HG03039 (cell line): ENCODE data around the gene TRIM2.

Source experiments
- ATAC-seq: cut with Tn5 transposase; IDR thresholded peaks from one replicate; pipeline ENCODE4 v1.9.1; 2021; ENCODE audit warnings: mild to moderate bottlenecking, moderate library complexity; ENCODE audit not compliant: unreplicated experiment

TRIM2 gene

DNA sequence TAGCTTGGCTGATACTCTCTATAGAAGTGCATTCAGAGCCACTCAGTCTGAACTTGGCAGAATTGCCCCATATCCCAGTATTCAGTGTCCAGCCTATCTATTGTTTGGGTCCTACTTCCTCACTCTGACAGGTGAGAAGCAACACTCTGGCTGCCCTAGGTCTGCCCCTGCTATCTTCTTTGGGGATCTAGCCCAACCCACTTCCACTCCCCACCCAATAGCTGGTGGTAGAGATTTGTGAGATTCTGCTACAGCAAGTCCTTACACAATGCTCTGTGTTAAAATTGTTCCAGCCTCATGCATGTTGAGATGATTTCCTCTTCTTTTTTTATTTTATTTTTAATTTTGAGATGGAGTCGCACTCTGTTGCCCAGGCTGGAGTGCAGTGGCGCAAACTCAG, 67.6 kb downstream of the TRIM2 start:
- no peak for ATAC-seq

DNA sequence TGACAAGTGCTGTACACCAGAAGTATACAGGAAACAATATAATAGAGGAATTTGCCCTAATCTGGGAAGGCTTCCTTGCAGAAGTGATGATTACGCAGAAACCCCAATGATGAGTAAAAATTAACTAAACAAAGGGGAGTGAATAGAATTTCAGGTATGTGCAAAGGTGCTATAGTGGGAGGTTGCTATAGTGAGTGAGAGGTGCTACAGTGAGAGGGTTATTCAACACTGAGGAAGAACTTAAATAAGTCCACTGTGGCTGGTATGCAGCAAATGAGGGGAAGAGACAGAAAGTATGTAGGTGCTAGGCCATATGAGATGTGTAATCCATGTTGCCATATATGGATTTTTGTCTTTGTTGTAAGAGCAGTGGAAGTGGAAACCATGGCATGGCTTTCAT, 69.5 kb downstream of the TRIM2 start:
- no peak for ATAC-seq

DNA sequence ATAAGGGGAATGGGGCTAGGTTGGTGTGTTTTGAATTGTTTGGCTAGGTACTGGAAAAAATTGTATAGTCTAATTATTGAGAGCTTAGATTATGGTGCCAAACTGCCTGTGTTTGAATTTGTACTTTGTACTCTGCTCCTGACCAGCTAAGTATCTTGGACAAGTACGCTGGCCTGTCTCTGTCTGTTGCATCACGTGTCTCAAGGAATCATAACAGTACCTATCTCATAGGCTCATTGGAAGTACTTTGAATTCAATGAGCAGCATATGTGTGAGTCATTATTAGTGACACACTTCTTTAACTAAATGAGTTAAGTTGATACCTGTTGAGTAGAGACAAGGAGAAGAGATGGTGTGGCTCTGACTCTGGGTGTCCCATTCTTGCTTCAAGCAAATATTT, 70.7 kb downstream of the TRIM2 start:
- no peak for ATAC-seq

DNA sequence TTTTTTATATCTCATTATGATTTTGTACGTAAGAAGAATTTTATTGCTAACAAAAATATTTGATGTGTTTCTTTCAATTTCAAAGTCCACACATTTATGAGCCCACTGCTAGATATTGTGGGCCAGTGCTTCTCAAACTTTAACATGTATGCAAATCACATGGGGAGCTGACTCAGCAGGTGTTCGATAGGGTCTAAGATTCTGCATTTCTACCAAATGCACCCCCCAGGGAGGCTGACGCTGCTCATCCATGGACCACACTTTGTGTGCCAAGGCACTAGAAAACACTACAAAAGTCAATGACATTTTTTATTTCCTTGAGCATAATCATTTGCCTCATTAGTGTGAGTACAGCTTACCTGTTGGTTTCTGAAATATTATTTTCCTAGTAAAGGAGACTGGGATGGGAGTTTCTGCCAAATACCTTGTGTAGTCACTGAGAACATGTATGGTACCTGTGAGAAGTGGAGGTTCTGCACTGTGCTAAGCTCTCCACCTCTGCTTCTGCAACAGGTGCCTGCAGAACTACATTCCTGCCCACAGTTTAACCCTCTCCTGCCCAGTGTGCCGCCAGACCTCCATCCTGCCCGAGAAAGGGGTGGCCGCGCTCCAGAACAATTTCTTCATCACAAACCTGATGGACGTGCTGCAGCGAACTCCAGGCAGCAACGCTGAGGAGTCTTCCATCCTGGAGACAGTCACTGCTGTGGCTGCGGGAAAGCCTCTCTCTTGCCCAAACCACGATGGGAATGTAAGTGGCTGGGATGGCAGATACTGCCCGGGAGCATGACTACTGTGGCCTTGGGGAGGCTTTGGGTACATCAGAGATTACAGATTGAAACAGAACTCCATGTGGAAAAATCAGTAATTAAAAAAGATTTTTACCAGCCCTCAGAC, 71.4 kb downstream of the TRIM2 start:
- ATAC-seq, result no peak

DNA sequence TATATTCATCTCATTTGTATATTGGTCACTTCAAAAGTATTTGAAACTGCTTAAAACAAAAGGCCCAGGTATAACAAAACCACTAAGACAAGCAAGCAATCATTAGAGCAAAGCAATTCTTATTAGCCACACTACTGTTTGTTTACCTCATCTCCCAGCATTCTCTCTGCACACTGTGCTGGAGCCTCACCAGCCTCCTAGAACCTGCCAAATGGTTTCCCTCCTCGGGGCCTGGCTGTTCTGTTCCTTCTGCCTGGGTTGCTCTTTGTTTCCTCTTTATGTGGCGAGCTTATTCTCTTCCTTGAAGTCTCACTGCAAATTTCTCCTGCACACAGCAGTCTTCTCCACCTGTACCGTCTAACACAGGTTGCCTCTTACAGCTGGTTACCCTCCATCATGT, 72.7 kb downstream of the TRIM2 start:
- ATAC-seq, result no peak

DNA sequence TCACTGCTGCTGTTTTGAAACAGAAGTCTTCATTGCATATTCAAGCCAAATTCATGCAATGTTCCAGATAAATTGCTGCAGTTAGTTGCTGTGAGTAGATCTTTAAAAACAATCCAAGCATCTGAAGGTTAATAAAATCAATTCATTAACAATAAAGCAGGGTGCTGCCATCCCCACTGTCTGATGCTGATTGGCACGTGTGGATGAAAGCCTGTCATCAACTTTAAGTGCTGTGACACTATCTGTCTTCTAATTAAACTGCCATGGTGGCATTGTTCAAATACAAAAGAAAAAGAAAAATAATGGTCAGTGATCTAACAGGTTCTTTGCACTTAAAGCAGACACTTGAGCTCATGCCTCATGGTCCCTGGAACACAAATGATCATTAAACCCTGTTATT, 77.2 kb downstream of the TRIM2 start:
- no peak for ATAC-seq

DNA sequence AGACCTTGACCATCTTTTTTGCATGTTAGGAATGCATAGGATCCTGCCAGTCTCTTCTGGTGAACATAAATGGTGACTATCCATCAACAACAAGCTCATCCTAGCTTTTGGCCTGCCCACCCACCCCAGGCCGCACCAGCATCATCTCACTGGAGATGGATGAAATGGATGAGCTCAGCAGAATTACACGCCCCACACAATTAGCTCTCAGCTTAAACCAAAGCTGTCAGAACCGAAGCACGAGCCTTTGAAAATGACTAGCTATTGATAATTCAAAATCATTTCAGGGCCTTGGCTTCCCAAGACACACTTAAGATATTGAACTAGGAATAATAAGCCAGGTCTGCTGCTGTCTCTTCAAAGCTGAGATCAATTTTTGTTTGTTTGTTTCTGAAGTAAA, 77.8 kb downstream of the TRIM2 start:
- ATAC-seq, result no peak

DNA sequence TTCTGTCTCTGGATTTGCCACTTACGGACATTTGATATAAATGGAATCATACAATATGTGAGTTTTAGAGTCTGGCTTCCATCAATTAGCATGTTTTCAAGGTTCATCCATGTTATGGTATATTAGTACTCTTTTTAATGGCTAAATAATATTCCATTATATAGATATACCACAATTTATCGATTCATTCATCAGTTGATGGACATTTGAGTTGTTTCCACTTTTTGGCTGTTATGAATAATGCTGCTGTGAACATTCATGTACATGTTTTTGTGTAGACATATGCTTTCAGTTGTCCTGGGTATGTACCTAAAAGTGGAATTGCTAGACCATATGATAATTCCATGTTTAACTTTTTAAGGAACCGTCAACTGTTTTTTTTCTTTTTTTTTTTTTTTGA, 79.0 kb downstream of the TRIM2 start:
- no peak for ATAC-seq

DNA sequence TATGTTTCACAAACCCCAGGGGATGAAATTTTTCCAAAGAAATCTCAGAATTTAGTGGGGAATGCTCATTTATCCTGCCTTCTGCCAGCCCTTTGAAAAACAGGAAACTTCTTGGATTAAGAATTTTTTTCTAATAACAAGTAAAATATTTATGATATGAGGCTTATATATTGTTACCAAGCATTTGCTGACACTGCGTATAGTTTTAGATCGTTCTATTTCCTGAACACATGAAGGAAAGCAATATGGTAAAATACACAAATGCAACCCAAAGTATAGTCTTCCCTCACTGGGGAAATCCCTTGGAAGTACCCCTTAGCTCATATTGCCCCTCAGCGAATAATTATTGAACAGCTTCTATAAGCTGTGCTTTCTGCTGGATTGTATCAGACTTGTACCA, 85.9 kb downstream of the TRIM2 start:
- no peak for ATAC-seq

DNA sequence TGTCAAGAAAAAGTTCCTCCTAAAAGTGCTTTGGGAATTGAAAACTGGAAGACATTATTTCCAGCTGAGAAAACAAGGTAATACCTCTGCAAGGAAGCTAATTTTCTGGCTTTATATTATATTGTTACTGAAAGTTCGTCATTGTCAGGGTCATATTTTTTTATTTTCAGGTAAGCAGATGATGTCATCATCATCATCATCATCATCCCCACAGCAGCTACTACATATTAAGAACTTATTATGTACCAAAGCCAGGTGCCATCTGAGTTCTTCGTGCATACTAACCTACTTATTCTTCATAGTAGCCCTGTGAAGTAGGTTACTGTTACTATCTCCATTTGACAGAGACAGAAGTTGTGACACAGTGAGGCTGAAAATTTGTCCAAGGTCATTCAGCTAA, 87.3 kb downstream of the TRIM2 start:
- ATAC-seq, result no peak

DNA sequence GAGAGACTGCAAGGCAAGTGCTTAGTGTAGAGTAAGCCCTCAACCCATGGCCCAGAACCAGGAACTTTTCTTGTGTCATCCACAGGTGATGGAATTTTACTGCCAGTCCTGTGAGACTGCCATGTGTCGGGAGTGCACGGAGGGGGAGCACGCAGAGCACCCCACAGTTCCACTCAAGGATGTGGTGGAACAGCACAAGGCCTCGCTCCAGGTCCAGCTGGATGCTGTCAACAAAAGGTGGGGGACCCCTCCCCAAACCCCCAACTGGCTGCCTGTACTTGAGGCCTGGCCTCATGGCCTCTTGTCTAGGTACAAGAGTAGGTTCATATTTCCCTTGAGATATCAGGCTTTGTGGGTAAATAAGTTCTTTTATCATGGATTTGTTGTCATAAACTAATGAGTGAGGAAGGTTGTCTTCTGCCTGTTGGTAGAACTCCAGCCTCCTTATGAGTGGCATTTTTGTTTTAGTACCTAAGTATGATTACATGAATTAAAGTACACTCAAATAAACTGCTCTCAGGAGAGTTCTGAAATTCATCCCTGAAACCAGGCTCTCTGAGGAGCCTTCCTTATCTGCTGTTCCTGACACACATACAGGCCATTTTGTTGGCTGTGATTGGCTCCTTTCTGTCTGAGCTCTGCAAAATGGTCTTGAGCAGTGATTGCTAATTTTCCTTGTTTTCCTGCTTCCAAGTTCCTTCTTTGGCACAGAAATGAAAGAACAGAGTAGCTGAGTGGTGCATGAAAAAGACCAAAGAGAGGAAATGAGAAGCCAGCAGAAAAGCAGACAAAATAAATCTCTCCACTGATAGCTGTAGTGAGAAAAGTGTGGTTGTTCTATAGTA, 88.9 kb downstream of the TRIM2 start:
- no peak for ATAC-seq

DNA sequence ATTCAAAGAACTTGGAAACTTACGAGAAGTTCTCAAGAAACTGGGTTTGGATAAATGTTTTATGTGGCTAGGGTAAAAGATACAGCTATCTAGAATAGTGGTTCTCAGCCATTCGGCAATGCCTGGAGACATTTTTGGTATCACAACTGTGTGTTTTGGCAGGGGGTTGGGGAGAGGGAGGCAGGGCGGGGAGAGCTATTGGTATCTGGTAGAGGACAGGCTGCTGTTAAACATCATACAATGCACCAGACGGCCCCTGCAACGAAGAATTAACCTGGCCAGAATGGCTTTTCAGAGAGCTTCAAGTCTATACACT, 89.5 kb downstream of the TRIM2 start:
- ATAC-seq, result no peak

DNA sequence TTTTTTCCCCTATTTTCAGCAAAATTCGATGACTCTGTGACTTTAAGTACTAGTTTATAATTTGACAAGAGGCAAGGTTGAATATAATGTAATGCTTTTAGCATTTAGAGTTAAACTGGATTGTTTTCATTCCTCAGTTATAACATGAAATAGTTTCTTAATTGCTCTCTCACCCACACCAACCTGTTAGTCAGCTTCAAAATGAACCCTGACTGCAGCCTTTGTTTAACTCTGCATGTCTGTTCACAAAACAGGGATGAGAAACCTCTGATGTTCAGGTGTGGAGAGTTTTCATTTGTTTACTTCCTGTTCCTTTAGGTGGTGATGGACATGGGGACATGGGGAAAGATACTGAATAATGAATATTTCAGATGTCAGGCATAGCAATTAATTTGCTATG, 90.4 kb downstream of the TRIM2 start:
- no peak for ATAC-seq

DNA sequence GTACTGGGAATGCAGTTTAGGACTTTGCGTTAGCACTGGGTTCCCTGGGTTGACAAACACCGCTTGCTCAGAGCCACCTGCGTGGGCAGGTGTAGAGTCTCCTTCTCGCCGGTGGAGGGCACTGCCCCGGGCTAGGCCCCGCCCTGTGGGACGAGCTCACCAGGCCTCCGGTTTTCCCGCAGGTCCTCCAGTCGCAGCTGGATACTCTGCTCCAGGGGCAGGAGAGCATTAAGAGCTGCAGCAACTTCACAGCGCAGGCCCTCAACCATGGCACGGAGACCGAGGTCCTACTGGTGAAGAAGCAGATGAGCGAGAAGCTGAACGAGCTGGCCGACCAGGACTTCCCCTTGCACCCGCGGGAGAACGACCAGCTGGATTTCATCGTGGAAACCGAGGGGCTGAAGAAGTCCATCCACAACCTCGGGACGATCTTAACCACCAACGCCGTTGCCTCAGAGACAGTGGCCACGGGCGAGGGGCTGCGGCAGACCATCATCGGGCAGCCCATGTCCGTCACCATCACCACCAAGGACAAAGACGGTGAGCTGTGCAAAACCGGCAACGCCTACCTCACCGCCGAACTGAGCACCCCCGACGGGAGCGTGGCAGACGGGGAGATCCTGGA, 91.0 kb downstream of the TRIM2 start:
- no peak for ATAC-seq

DNA sequence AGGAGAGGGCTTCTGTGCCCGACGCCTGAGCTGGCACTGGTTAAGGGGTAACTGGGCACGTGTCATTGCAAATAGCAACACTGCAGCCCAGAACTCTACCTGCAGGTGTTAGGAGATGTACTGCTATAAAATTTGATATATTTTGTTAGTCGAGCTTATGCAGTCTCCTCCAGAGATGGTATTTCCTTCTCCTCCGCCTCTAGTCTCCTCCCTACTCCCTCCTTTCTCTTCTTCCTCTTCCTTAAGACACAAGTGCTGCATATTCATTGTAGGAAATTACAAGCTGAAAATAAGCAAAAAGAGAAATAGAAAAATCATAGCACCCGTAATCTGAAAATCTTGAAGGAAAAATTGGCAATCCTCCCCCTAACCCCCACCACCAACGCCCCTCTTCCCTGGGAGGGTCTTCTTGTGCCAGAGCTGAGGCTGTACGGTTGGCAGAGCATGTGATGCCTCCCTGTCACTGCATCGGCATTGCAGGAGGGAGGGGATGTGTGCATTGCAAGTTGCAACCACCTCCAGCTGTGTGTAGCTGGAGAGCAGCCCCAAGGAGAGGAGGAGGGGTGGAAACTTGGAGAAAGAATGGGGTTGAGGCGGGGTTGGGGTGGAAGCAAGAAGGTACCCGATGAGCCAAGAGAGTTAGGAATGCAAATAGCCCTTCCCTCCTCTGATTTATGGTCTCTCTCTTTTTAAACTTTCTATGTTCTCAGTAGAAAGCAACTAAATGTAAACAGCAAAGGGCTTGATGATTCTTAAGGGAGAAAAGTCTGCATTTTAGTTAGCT, 92.0 kb downstream of the TRIM2 start:
- ATAC-seq, result no peak

DNA sequence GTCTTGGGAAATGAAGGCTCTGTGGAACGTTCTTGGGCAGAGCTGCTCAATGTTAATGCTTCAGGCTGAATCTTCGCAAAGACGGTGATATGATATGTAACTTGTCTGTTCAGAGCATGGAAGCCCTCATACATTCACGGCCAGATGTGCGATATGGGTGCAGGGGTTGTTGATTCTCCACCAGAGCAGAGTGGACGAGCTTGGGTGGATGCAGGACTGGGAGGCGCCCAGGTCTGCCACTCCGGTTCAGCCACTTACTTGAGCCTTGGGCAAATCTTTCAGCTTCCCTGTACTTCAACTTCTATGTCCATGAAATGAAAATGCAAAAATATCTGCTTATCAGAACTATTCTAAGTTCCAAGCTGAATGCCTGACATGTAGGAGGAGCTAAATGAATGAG, 92.9 kb downstream of the TRIM2 start:
- no peak for ATAC-seq

DNA sequence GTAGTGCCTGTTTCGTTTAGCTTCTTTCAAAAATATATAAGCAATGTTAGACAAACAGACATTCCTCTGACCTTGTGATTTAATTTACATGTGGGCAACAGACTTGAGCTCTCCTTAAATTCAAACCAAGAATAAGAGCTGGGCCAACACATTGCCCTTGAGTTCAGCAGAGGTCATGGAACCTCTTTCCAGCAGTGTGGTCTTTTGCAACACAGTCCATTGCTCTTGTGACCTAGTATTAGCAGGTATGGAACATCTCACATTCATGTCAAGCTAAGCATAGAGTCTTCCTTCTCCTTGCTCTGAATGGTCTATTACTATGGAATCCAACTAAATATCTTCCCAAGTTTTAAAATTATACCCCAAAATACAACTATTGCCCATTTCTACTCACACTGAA, 106.5 kb downstream of the TRIM2 start:
- no peak for ATAC-seq

DNA sequence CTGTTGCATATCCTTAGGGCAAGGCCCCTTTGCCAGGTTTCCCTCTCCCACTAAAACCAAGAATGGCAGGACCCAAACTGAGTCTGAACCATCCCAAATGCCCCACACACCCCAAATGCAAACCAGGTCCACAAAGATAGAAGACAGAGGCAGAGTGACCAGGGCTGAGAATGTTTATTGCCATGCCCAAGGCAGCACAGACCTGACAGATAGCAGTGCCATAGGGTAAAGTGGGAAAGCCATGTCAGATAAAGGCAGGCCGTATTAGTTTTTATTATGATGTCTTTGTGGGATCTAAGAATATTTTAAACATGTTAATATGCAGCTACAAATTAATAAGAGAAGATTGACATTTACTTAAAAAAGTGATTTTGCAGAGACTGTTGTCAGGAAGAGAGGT, 110.7 kb downstream of the TRIM2 start:
- no peak for ATAC-seq

DNA sequence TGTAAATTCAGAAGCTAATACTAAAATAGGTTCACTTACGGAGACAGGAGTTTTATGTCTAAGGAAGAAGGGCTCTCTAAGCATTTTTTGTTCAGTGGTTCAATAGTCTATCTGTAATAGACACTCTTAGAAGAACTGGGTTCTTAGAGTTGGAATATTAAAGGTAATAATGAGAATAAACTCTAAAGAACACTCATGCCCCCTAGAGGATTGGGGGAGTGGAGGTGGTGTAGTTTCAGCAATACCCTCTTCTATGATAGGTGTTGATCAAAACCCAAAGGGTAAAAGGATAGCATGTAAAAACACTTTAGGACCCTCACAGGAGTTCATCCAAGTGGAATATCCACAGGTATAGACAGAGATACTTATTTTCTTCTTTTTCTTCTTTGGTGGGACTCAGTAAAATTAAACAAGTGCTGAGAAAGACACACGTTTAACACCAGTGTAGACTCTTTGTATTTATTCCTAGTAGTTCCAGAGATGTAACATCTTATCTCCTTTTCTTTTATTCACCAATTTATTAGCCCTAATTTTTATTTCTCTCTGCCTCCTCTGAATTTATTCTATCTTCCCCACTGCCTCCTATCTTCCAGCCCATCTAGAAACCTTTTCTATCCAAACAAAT, 114.6 kb downstream of the TRIM2 start:
- no peak for ATAC-seq

DNA sequence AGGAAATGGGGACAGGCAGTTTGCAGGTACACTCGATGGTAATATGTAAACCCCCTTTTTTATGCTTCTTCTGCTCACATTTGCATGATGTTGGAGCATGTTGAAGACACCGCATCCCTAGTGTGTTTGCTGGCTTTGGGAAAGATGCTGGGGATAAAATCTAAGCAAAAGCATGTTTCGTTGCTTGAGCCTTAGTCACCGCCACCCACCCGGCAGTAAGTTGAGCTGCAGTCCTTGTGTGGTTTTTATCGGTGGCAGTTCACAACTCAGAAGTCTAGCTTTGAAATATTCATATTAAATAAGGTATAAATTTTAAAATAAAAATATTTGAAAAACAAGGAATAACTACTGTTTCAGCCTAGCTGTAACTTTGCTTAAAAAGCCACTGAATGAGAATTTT, 118.5 kb downstream of the TRIM2 start:
- ATAC-seq, result no peak

DNA sequence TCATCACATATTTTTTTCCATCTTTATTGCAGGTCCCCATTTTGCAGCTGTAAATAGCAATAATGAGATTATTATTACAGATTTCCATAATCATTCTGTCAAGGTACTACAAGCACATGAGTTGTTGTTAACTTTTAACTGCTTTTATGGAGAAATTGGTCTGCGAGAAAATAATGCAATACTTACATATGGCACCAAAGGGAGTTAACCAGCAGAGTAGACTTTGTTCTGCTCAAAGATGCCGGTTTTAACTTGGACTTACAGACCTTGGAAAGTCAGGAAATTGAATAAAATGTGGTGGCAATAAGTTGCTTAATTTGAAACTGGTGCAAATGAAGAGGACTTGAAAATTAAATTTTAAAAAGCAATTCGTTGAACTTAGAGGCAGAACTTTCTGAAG, 119.8 kb downstream of the TRIM2 start:
- no peak for ATAC-seq
